SU-DHL-6 (cell line): ENCODE results near the gene TWNK.

Experiments used
- H2AFZ ChIP-seq: fragments of 200-600 bp; sonication (generic); 2 replicates; pipeline ENCODE4 v1.6.1; 2014; ENCODE audit warnings: low read depth, mild to moderate bottlenecking, moderate library complexity, mixed read lengths, antibody characterized with exemption, low read length; ENCODE audit not compliant: severe bottlenecking
- H3F3A ChIP-seq: fragments of 200-600 bp; shearing (Covaris generic); 2 replicates; pipeline ENCODE4 v1.6.0; 2016; ENCODE audit warnings: antibody characterized with exemption, mild to moderate bottlenecking; ENCODE audit not compliant: insufficient read depth
- H3K27ac ChIP-seq: fragments of 200-600 bp; sonication (generic); 2 replicates; pipeline ENCODE4 v1.5.1; 2016; ENCODE audit warnings: low read depth, mild to moderate bottlenecking, low read length, moderate library complexity, mixed read lengths
- H3K27me3 ChIP-seq: fragments of 200-600 bp; sonication (generic), shearing (Covaris generic); 2 replicates; pipeline ENCODE4 v1.6.0; 2014; ENCODE audit warnings: mild to moderate bottlenecking, low read length
- H3K36me3 ChIP-seq: fragments of 200-600 bp; sonication (generic); 2 replicates; pipeline ENCODE4 v1.6.1; 2014; ENCODE audit warnings: mild to moderate bottlenecking, low read length, mixed read lengths
- H3K4me2 ChIP-seq: fragments of 300-600, 200-600 bp; shearing (Covaris generic), sonication (generic); 2 replicates; pipeline ENCODE4 v1.6.0; 2014; ENCODE audit warnings: low read length, low read depth, mild to moderate bottlenecking; ENCODE audit not compliant: poor library complexity, severe bottlenecking
- H3K4me3 ChIP-seq: fragments of 200-600 bp; sonication (generic); 2 replicates; pipeline ENCODE4 v1.5.1; 2014; ENCODE audit warnings: antibody characterized with exemption, low read length, mild to moderate bottlenecking, mixed read lengths; ENCODE audit not compliant: insufficient read depth, poor library complexity, severe bottlenecking
- H3K79me2 ChIP-seq: fragments of 200-600 bp; sonication (generic); 2 replicates; pipeline ENCODE4 v1.6.1; 2014; ENCODE audit warnings: mild to moderate bottlenecking, low read length, moderate library complexity; ENCODE audit not compliant: insufficient read depth
- H3K9ac ChIP-seq: fragments of 200-600 bp; sonication (generic); 2 replicates; pipeline ENCODE4 v1.7.0; 2014; ENCODE audit warnings: mild to moderate bottlenecking, low read length
- H3K9me2 ChIP-seq: fragments of 200-600 bp; sonication (generic); replicated peaks from 2 replicates; pipeline ENCODE4 v1.6.1; 2014; ENCODE audit warnings: low read length; ENCODE audit not compliant: insufficient read depth
- H3K9me3 ChIP-seq: fragments of 200-600 bp; sonication (generic); 2 replicates; pipeline ENCODE4 v1.6.1; 2014; ENCODE audit warnings: low read length, mixed read lengths; ENCODE audit not compliant: insufficient read depth
- H4K20me1 ChIP-seq: fragments of 200-600 bp; sonication (generic); 2 replicates; pipeline ENCODE4 v1.6.1; 2014; ENCODE audit warnings: low read depth, mild to moderate bottlenecking, antibody characterized with exemption, low read length, moderate library complexity, mixed read lengths
- CTCF ChIP-seq: fragments of 200-600 bp; sonication (generic); IDR thresholded peaks from one replicate; pipeline ENCODE4 v1.5.1; 2017; ENCODE audit warnings: antibody characterized with exemption, mild to moderate bottlenecking, low read length, moderate library complexity; ENCODE audit not compliant: insufficient read depth, poor library complexity, severe bottlenecking
- EZH2phosphoT487 ChIP-seq: fragments of 200-600 bp; sonication (generic), shearing (Covaris generic); conservative IDR thresholded peaks from 2 replicates; pipeline ENCODE4 v1.6.1; 2018; ENCODE audit warnings: mild to moderate bottlenecking, antibody characterized with exemption, low read length, moderate library complexity, mixed read lengths

Gene TWNK

GRCh38 chr10:100978121-100978900 is 9.0 kb upstream of the TWNK start:
- TF ChIP-seq CTCF (no peak), EZH2phosphoT487 (no peak)
- Histone ChIP-seq H3K9me2 (no peaks in the 10 kb centered on the region), H3K27me3 (no peaks in the 10 kb centered on the region), H3K4me2 (no peak overlapping the region), H3K79me2 (no peaks in the 10 kb centered on the region), H3K9me3 (no peaks in the 10 kb centered on the region), H4K20me1 (no peaks in the 10 kb centered on the region), H3K4me3 (no peak overlapping the region), H2AFZ (no peak overlapping the region), H3K9ac (no peak overlapping the region), H3K27ac (no peak overlapping the region), H3F3A (no peaks in the 10 kb centered on the region), H3K36me3 (no peaks in the 10 kb centered on the region)

GRCh38 chr10:100978901-100979195 is 8.5 kb upstream of the TWNK start:
- H3K9me3 ChIP-seq: no peaks in the 10 kb centered on the region
- no peaks in the 10 kb centered on the region for H3K9me2 ChIP-seq
- no peak overlapping the region for H3K4me2 ChIP-seq
- no peaks in the 10 kb centered on the region for H3K79me2 ChIP-seq
- TF ChIP-seq CTCF: no peak
- TF ChIP-seq EZH2phosphoT487: no peak
- H2AFZ ChIP-seq: no peak overlapping the region
- no peaks in the 10 kb centered on the region for H3K36me3 ChIP-seq
- H3K27ac ChIP-seq: no peak overlapping the region
- H4K20me1 ChIP-seq: no peaks in the 10 kb centered on the region
- H3F3A ChIP-seq: no peaks in the 10 kb centered on the region
- no peaks in the 10 kb centered on the region for H3K27me3 ChIP-seq
- no peak overlapping the region for H3K4me3 ChIP-seq
- no peak overlapping the region for H3K9ac ChIP-seq

- no peak overlapping the region for H3K4me3 ChIP-seq
- no peaks in the 10 kb centered on the region for H3K36me3 ChIP-seq
- TF ChIP-seq CTCF (no peak), EZH2phosphoT487 (no peak)
- H3K9me2 ChIP-seq: no peaks in the 10 kb centered on the region
- no peak overlapping the region for H3K9ac ChIP-seq
- H3F3A ChIP-seq: no peaks in the 10 kb centered on the region
- no peaks in the 10 kb centered on the region for H3K79me2 ChIP-seq
- no peaks in the 10 kb centered on the region for H3K9me3 ChIP-seq
- H4K20me1 ChIP-seq: no peaks in the 10 kb centered on the region
- no peak overlapping the region for H3K4me2 ChIP-seq
- H3K27me3 ChIP-seq: no peaks in the 10 kb centered on the region
- no peak overlapping the region for H3K27ac ChIP-seq
- no peak overlapping the region for H2AFZ ChIP-seq
These were observed 7.5 kb upstream of the TWNK start for GRCh38 chr10:100979791-100980272.
